GM23338 (cell line): ENCODE results near the gene SMIM43. TPM values are rescaled to one million over a fixed set of nuclear protein-coding genes. Genes with fewer than 3 reads are reported as not detected.

Experiments
- ATAC-seq: fragments of 200-7000 bp; cut with Tn5 transposase; 3 replicates; pipeline ENCODE4 v1.9.1; 2020
- DNase-seq: peaks from one replicate; pipeline ENCODE4 v3.0.0-alpha.2; 2015; ENCODE audit warnings: low spot score
- H2AFZ ChIP-seq: fragments of 200-600 bp; sonication (generic); 2 replicates; pipeline ENCODE4 v1.8.0; 2016; ENCODE audit warnings: antibody characterized with exemption, mild to moderate bottlenecking, moderate library complexity
- H3F3A ChIP-seq: fragments of 200-600 bp; sonication (generic); replicated peaks from 2 replicates; pipeline ENCODE4 v1.8.0; 2017; ENCODE audit warnings: antibody characterized with exemption, mixed run types, low read depth
- H3K27ac ChIP-seq: fragments of 200-600 bp; sonication (generic); 2 replicates; pipeline ENCODE4 v1.6.1; 2016; ENCODE audit warnings: low read depth
- H3K27me3 ChIP-seq: fragments of 200-600 bp; sonication (generic); 2 replicates; pipeline ENCODE4 v1.8.0; 2016; ENCODE audit warnings: mild to moderate bottlenecking, mixed run types, moderate library complexity; ENCODE audit not compliant: insufficient read depth
- H3K36me3 ChIP-seq: fragments of 200-600 bp; sonication (generic); 2 replicates; pipeline ENCODE4 v1.8.0; 2016; ENCODE audit warnings: mild to moderate bottlenecking; ENCODE audit not compliant: insufficient read depth
- H3K4me1 ChIP-seq: fragments of 200-600 bp; sonication (generic); 2 replicates; pipeline ENCODE4 v1.8.0; 2016; ENCODE audit warnings: mild to moderate bottlenecking, moderate library complexity; ENCODE audit not compliant: insufficient read depth
- H3K4me2 ChIP-seq: fragments of 200-600 bp; sonication (generic); 2 replicates; pipeline ENCODE4 v1.7.1; 2017; ENCODE audit warnings: mixed run types
- H3K4me3 ChIP-seq: fragments of 200-600 bp; sonication (generic); 2 replicates; pipeline ENCODE4 v1.6.1; 2016; ENCODE audit warnings: mixed run types
- H3K79me2 ChIP-seq: fragments of 200-600 bp; sonication (generic); replicated peaks from 2 replicates; pipeline ENCODE4 v1.8.0; 2017; ENCODE audit warnings: mild to moderate bottlenecking; ENCODE audit not compliant: insufficient read depth
- H3K9me2 ChIP-seq: fragments of 200-600 bp; sonication (generic); 2 replicates; pipeline ENCODE4 v1.8.0; 2017; ENCODE audit not compliant: insufficient read depth
- H4K20me1 ChIP-seq: fragments of 200-600 bp; sonication (generic); replicated peaks from 2 replicates; pipeline ENCODE4 v1.8.0; 2017; ENCODE audit warnings: mild to moderate bottlenecking; ENCODE audit not compliant: insufficient read depth
- H3K27ac Mint-ChIP-seq: 2 replicates; pipeline ENCODE4 v1.8.0; 2020; ENCODE audit warnings: inconsistent platforms, mild to moderate bottlenecking, moderate library complexity, mixed read lengths
- H3K27me3 Mint-ChIP-seq: 3 replicates; pipeline ENCODE4 v1.8.0; 2022; ENCODE audit warnings: low read depth, mild to moderate bottlenecking, moderate library complexity, mixed read lengths, inconsistent platforms; ENCODE audit not compliant: insufficient read depth, poor library complexity
- H3K36me3 Mint-ChIP-seq: 3 replicates; pipeline ENCODE4 v1.8.0; 2021; ENCODE audit warnings: low read depth, mild to moderate bottlenecking, inconsistent platforms, moderate library complexity, mixed read lengths
- H3K4me1 Mint-ChIP-seq: 3 replicates; pipeline ENCODE4 v1.8.0; 2020; ENCODE audit warnings: mild to moderate bottlenecking, inconsistent platforms, mixed read lengths
- H3K4me3 Mint-ChIP-seq: 3 replicates; pipeline ENCODE4 v1.8.0; 2021; ENCODE audit warnings: moderate library complexity, mild to moderate bottlenecking, inconsistent platforms, mixed read lengths
- H3K9me3 Mint-ChIP-seq: 3 replicates; pipeline ENCODE4 v1.8.0; 2020; ENCODE audit warnings: moderate library complexity, mild to moderate bottlenecking, inconsistent platforms, mixed read lengths
- CREB1 ChIP-seq: fragments of 250-450 bp; sonication (Bioruptor Pico); IDR thresholded peaks from 2 replicates; pipeline ENCODE4 v1.5.0; 2020; ENCODE audit warnings: low read depth, mild to moderate bottlenecking, moderate library complexity
- EZH2 ChIP-seq: fragments of 200-600 bp; sonication (generic); IDR thresholded peaks from one replicate; pipeline ENCODE4 v1.8.0; 2017; ENCODE audit warnings: antibody characterized with exemption, mild to moderate bottlenecking, low read depth; ENCODE audit not compliant: unreplicated experiment
- EZH2phosphoT487 ChIP-seq: fragments of 200-600 bp; sonication (generic); IDR thresholded peaks from one replicate; pipeline ENCODE4 v1.8.1; 2018; ENCODE audit warnings: antibody characterized with exemption; ENCODE audit not compliant: unreplicated experiment
- JUNB ChIP-seq: IDR thresholded peaks from one replicate; pipeline ENCODE4 v1.6.1; 2016; ENCODE audit warnings: antibody characterized with exemption; ENCODE audit not compliant: unreplicated experiment
- NANOG ChIP-seq: IDR thresholded peaks from 2 replicates; pipeline ENCODE4 v1.6.1; 2016; ENCODE audit warnings: antibody characterized with exemption, borderline replicate concordance
- POLR2AphosphoS5 ChIP-seq: IDR thresholded peaks from 2 replicates; pipeline ENCODE4 v1.6.1; 2016; ENCODE audit warnings: antibody characterized with exemption, low read depth
- STAT1 ChIP-seq: IDR thresholded peaks from one replicate; pipeline ENCODE4 v1.6.1; 2016; ENCODE audit warnings: antibody characterized with exemption; ENCODE audit not compliant: unreplicated experiment
- ZNF114 ChIP-seq: fragments of 250-450 bp; sonication (Bioruptor Pico); IDR thresholded peaks from 2 replicates; pipeline ENCODE4 v1.5.0; 2020; ENCODE audit warnings: mild to moderate bottlenecking, moderate library complexity
- ZNF331 ChIP-seq: fragments of 250-450 bp; sonication (Bioruptor Pico); IDR thresholded peaks from 2 replicates; pipeline ENCODE4 v1.5.0; 2020; ENCODE audit warnings: low read depth, mild to moderate bottlenecking, moderate library complexity
- ZNF462 ChIP-seq: fragments of 250-450 bp; sonication (Bioruptor Pico); IDR thresholded peaks from 2 replicates; pipeline ENCODE4 v1.5.0; 2020; ENCODE audit warnings: mild to moderate bottlenecking, moderate library complexity
- polyA plus RNA-seq: library from polyadenylated mRNA; unstranded; fragments of >200 nt; fragmentation: Nextera tagmentation; extraction: Ambion mirVana; gene quantifications from 2 replicates; pipeline ENCODE4 v1.2.1, GENCODE V29; 2016
- total RNA-seq: library from RNA; depleted of rRNA; stranded (reverse); fragments of >200 nt; shearing (Covaris generic); gene quantifications from 2 replicates; pipeline ENCODE4 v1.2.3, GENCODE V29; 2014
- TF ChIP-seq, protein P1 (sequence below): IDR thresholded peaks from 2 replicates; pipeline ENCODE4 v1.6.1; 2016; ENCODE audit warnings: antibody characterized with exemption
- TF ChIP-seq, protein P2 (sequence below): IDR thresholded peaks from one replicate; pipeline ENCODE4 v1.6.1; 2018; ENCODE audit warnings: antibody characterized with exemption; ENCODE audit not compliant: unreplicated experiment
- TF ChIP-seq, protein P3 (sequence below), 2 experiments: fragments of 200-600 bp in 1 of 2; sonication (generic) in 1 of 2; conservative IDR thresholded peaks; 2 replicates each; pipeline versions ENCODE4 v1.5.1 to v1.6.1; 2016 to 2017; ENCODE audit warnings: antibody characterized with exemption in 2 of 2, low read depth in 2 of 2, mild to moderate bottlenecking in 2 of 2, moderate library complexity in 1 of 2

Gene SMIM43
- total and polyA plus RNA-seq, 2 experiments from 2014 or later, result 0.26 to 0.56 TPM

GRCh38 chr4:121784975-121785374 is 20.0 kb upstream of the SMIM43 start:
- Mint-ChIP-seq H3K27ac (no peak overlapping the region), H3K9me3 (no peaks in the 10 kb centered on the region), H3K4me3 (no peak overlapping the region), H3K27me3 (no peaks in the 10 kb centered on the region), H3K4me1 (peaks cover 8% of the 10 kb centered on the region), H3K36me3 (no peaks in the 10 kb centered on the region)
- H3K36me3 ChIP-seq, result no peaks in the 10 kb centered on the region
- no peaks in the 10 kb centered on the region for H4K20me1 ChIP-seq
- H2AFZ ChIP-seq, result no peak overlapping the region
- no peak for DNase-seq
- H3K4me1 ChIP-seq, result no peaks in the 10 kb centered on the region
- ATAC-seq, result no peak
- TF ChIP-seq, protein P1, sequence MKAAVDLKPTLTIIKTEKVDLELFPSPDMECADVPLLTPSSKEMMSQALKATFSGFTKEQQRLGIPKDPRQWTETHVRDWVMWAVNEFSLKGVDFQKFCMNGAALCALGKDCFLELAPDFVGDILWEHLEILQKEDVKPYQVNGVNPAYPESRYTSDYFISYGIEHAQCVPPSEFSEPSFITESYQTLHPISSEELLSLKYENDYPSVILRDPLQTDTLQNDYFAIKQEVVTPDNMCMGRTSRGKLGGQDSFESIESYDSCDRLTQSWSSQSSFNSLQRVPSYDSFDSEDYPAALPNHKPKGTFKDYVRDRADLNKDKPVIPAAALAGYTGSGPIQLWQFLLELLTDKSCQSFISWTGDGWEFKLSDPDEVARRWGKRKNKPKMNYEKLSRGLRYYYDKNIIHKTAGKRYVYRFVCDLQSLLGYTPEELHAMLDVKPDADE, result no peak
- no peak for TF ChIP-seq ZNF331 (CRISPR knock-in tag)
- TF ChIP-seq, protein P2, sequence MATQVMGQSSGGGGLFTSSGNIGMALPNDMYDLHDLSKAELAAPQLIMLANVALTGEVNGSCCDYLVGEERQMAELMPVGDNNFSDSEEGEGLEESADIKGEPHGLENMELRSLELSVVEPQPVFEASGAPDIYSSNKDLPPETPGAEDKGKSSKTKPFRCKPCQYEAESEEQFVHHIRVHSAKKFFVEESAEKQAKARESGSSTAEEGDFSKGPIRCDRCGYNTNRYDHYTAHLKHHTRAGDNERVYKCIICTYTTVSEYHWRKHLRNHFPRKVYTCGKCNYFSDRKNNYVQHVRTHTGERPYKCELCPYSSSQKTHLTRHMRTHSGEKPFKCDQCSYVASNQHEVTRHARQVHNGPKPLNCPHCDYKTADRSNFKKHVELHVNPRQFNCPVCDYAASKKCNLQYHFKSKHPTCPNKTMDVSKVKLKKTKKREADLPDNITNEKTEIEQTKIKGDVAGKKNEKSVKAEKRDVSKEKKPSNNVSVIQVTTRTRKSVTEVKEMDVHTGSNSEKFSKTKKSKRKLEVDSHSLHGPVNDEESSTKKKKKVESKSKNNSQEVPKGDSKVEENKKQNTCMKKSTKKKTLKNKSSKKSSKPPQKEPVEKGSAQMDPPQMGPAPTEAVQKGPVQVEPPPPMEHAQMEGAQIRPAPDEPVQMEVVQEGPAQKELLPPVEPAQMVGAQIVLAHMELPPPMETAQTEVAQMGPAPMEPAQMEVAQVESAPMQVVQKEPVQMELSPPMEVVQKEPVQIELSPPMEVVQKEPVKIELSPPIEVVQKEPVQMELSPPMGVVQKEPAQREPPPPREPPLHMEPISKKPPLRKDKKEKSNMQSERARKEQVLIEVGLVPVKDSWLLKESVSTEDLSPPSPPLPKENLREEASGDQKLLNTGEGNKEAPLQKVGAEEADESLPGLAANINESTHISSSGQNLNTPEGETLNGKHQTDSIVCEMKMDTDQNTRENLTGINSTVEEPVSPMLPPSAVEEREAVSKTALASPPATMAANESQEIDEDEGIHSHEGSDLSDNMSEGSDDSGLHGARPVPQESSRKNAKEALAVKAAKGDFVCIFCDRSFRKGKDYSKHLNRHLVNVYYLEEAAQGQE, result no peak
- no peak for TF ChIP-seq ZNF462 (CRISPR knock-in tag)
- no peak for TF ChIP-seq POLR2AphosphoS5
- TF ChIP-seq EZH2phosphoT487, result no peak
- no peak for TF ChIP-seq ZNF114 (CRISPR knock-in tag)
- no peak for TF ChIP-seq EZH2
- no peak for TF ChIP-seq CREB1 (CRISPR knock-in tag)
- TF ChIP-seq JUNB, result no peak
- TF ChIP-seq, protein P3, sequence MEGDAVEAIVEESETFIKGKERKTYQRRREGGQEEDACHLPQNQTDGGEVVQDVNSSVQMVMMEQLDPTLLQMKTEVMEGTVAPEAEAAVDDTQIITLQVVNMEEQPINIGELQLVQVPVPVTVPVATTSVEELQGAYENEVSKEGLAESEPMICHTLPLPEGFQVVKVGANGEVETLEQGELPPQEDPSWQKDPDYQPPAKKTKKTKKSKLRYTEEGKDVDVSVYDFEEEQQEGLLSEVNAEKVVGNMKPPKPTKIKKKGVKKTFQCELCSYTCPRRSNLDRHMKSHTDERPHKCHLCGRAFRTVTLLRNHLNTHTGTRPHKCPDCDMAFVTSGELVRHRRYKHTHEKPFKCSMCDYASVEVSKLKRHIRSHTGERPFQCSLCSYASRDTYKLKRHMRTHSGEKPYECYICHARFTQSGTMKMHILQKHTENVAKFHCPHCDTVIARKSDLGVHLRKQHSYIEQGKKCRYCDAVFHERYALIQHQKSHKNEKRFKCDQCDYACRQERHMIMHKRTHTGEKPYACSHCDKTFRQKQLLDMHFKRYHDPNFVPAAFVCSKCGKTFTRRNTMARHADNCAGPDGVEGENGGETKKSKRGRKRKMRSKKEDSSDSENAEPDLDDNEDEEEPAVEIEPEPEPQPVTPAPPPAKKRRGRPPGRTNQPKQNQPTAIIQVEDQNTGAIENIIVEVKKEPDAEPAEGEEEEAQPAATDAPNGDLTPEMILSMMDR (conservative IDR thresholded peaks at IDR 0.05; ENCODE audit: low read depth in 2 of 2), result no peak
- no peak for TF ChIP-seq NANOG
- TF ChIP-seq STAT1, result no peak
- no peaks in the 10 kb centered on the region for H3F3A ChIP-seq
- H3K27me3 ChIP-seq, result no peaks in the 10 kb centered on the region
- H3K4me2 ChIP-seq, result no peak overlapping the region
- H3K4me3 ChIP-seq, result no peak overlapping the region
- H3K27ac ChIP-seq, result no peak overlapping the region
- no peaks in the 10 kb centered on the region for H3K9me2 ChIP-seq
- no peaks in the 10 kb centered on the region for H3K79me2 ChIP-seq
